Glutamatergic neuron (in vitro differentiated cells): ENCODE results near the gene STPG3. TPM values are rescaled to one million over a fixed set of nuclear protein-coding genes. Genes with fewer than 3 reads are reported as not detected.

ENCODE experiments used
- DNase-seq: peaks from one replicate; pipeline ENCODE4 v3.0.0; 2022
- H3K27ac Mint-ChIP-seq: one replicate; pipeline ENCODE4 v1.8.0; 2020; ENCODE audit warnings: mild to moderate bottlenecking, mixed read lengths, inconsistent platforms; ENCODE audit not compliant: unreplicated experiment
- H3K27me3 Mint-ChIP-seq: one replicate; pipeline ENCODE4 v1.8.0; 2020; ENCODE audit warnings: mild to moderate bottlenecking, moderate library complexity, mixed read lengths, inconsistent platforms; ENCODE audit not compliant: unreplicated experiment
- H3K36me3 Mint-ChIP-seq: one replicate; pipeline ENCODE4 v1.8.0; 2020; ENCODE audit warnings: mild to moderate bottlenecking, mixed read lengths, inconsistent platforms; ENCODE audit not compliant: unreplicated experiment
- H3K4me1 Mint-ChIP-seq: one replicate; pipeline ENCODE4 v1.8.0; 2020; ENCODE audit warnings: mild to moderate bottlenecking, low read depth, mixed read lengths, inconsistent platforms; ENCODE audit not compliant: unreplicated experiment
- H3K4me3 Mint-ChIP-seq: one replicate; pipeline ENCODE4 v1.8.0; 2020; ENCODE audit warnings: mild to moderate bottlenecking, mixed read lengths, inconsistent platforms; ENCODE audit not compliant: unreplicated experiment
- H3K9me3 Mint-ChIP-seq: one replicate; pipeline ENCODE4 v1.8.0; 2020; ENCODE audit warnings: mild to moderate bottlenecking, moderate library complexity, mixed read lengths, inconsistent platforms; ENCODE audit not compliant: unreplicated experiment
- total RNA-seq: library from RNA; stranded (reverse); fragmentation: NEBNext Ultra II Directional; extraction: Animal tissue kit (Norgen Biotek cat#: 25700); gene quantifications from one replicate; pipeline ENCODE4 v1.2.1, GENCODE V29; 2021; ENCODE audit not compliant: unreplicated experiment
- TF ChIP-seq, protein P1 (sequence below): fragments of 200-600 bp; sonication (generic); IDR thresholded peaks from one replicate; pipeline ENCODE4 v1.5.0; 2021; ENCODE audit not compliant: partially characterized antibody, unreplicated experiment

STPG3 gene
- total RNA-seq, 1 donor from 2014 or later, result not detected

- DNase-seq, result peak; percentile 45
- Mint-ChIP-seq H3K36me3 (no peaks in the 10 kb centered on the region), H3K4me3 (peak overlapping the region; percentile 71), H3K9me3 (peaks cover 7% of the 10 kb centered on the region), H3K27ac (no peak overlapping the region), H3K27me3 (peaks cover 8% of the 10 kb centered on the region), H3K4me1 (peaks cover 15% of the 10 kb centered on the region)
- TF ChIP-seq, protein P1, sequence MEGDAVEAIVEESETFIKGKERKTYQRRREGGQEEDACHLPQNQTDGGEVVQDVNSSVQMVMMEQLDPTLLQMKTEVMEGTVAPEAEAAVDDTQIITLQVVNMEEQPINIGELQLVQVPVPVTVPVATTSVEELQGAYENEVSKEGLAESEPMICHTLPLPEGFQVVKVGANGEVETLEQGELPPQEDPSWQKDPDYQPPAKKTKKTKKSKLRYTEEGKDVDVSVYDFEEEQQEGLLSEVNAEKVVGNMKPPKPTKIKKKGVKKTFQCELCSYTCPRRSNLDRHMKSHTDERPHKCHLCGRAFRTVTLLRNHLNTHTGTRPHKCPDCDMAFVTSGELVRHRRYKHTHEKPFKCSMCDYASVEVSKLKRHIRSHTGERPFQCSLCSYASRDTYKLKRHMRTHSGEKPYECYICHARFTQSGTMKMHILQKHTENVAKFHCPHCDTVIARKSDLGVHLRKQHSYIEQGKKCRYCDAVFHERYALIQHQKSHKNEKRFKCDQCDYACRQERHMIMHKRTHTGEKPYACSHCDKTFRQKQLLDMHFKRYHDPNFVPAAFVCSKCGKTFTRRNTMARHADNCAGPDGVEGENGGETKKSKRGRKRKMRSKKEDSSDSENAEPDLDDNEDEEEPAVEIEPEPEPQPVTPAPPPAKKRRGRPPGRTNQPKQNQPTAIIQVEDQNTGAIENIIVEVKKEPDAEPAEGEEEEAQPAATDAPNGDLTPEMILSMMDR, result peak; percentile 27
Observed at GRCh38 chr9:137299203-137299565, 48.1 kb downstream of the STPG3 start.

DNA sequence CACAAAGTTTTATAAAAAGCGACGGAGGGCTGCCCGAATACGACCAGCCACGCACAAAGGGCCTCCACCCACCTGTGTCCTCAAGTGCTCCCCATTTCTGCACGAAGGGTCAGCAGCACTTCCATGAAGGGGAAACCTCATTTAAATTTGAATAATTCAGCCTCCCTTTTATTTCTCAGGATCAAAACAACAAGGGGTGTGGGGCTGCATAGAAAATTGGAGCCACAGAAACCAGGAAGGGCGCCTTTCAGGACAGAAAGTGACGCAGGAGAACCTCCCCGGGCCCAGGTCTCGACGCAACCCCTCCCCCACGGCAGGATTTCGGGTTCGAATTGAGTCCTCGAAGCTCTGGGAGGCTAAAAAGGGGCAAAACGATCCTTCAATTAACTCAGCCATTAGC, 48.9 kb downstream of the STPG3 start:
- DNase-seq, result peak; percentile 16
- Mint-ChIP-seq H3K27ac (peak overlapping the region; percentile 33), H3K9me3 (peaks cover 3% of the 10 kb centered on the region)

GRCh38 chr9:137300567-137301080, 49.5 kb downstream of the STPG3 start:
- Mint-ChIP-seq H3K9me3 (peaks cover 3% of the 10 kb centered on the region), H3K4me1 (peaks cover 17% of the 10 kb centered on the region), H3K4me3 (peak overlapping the region; percentile 96), H3K27me3 (peaks cover 7% of the 10 kb centered on the region), H3K27ac (peak overlapping the region; percentile 76), H3K36me3 (no peaks in the 10 kb centered on the region)
- peak; percentile 41 for DNase-seq
- TF ChIP-seq, protein P1, result no peak

More for the DNA sequence above, 48.9 kb downstream of the STPG3 start:
- Mint-ChIP-seq H3K36me3 (no peaks in the 10 kb centered on the region), H3K4me1 (peaks cover 15% of the 10 kb centered on the region), H3K27me3 (peaks cover 7% of the 10 kb centered on the region), H3K4me3 (peak overlapping the region; percentile 96)
- TF ChIP-seq, protein P1, result no peak

DNA sequence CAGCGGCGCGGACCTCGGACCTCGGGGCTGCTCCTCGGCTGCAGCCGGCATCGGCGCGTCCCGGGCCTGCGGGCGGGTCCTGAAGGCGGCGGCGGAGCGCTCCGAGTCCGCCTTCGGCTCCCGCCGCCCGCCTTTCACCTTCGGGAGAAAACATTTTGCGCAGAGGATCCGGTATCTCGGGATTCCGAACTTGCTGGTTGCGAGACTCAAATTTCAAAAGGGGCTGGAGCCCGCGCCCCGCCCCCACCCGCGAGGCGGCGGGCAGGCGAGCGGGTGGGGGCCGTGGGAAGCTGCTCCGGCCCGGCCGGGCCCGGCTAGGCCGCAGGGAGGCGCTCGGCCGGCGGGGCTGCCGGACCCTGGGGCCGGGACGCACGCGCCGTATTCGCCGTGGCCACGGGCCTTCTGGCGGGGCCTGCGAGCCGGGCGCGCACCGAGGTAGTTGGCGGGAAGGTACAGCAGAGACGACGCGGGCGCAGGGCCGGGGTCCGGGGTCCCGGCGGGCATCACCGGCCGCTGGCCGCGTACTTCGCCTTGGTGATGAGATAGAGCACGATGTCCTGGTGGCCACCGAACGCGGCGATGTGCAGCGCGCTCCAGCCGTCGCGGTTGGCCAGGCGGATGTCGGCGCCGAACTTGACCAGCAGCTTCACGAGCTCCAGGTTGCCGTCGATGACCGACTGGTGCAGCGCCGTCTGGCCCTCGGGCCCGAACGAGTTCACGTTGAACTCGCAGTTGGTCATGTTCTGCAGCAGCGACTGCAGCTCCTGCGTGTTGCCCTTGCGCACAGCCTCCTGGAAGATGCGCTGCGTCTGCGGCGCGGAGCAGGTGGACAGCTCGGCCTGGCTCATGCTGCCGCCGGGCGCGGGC, 50.2 kb downstream of the STPG3 start:
- TF ChIP-seq, protein P1, result no peak
- Mint-ChIP-seq H3K36me3 (no peaks in the 10 kb centered on the region), H3K4me1 (peaks cover 17% of the 10 kb centered on the region), H3K9me3 (peaks cover 3% of the 10 kb centered on the region), H3K27ac (no peak overlapping the region), H3K27me3 (peaks cover 7% of the 10 kb centered on the region), H3K4me3 (peak overlapping the region; percentile 96)
- DNase-seq, result peak; percentile 74

GRCh38 chr9:137302118-137302448, 51.0 kb downstream of the STPG3 start, which contains the start of gene NRARP:
TSS of gene NRARP (minus strand) at chr9:137302271. CDS start at chr9:137301928, 343 bp downstream.
- Mint-ChIP-seq H3K9me3 (peaks cover 3% of the 10 kb centered on the region), H3K27ac (peak within 1 kb of the TSS; percentile 17)
- TF ChIP-seq, protein P1, result no peak

More at GRCh38 chr9:137302118-137302448, 51.0 kb downstream of the STPG3 start, which contains the start of gene NRARP:
- H3K4me3 Mint-ChIP-seq, result peak within 1 kb of the TSS; percentile 85
- peak; percentile 89 for DNase-seq
- H3K4me1 Mint-ChIP-seq, result peaks cover 14% of the 10 kb centered on the region
- H3K36me3 Mint-ChIP-seq, result no peaks in the 10 kb centered on the region
- peaks cover 7% of the 10 kb centered on the region for H3K27me3 Mint-ChIP-seq
